ENCODE measurements around the gene ZNF573.

DNA sequence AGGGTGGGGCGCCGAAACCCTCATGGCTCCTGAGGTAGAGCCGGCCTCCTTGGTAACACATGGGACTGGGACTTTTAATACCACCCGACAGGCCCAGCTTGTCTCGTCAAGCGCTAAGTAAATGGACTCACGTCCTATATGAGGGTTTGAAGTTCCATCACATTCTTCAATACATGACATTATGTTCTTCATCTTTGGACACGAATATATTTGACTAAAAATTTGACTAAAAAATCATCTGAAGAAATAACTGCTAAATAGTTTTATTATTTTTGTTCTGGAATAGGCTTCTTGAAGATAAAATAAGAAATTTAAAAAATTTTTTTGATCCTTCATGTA is 59.5 kb downstream of the ZNF573 start:
- no peak for TF ChIP-seq POLR2AphosphoS5 (IDR thresholded peaks at IDR 0.05)
- TF ChIP-seq EP300 (IDR thresholded peaks at IDR 0.05): no peak

All from sigmoid colon (tissue), 4 donors.